Measurements from ENCODE around the gene SCUBE3.

Gene SCUBE3

GRCh38 chr6:35219683-35220326, 6.0 kb downstream of the SCUBE3 start:
- TF ChIP-seq GABPA (IDR thresholded peaks at IDR 0.05; ENCODE audit: low read depth) (no peak), POLR2AphosphoS5 (IDR thresholded peaks at IDR 0.05; ENCODE audit: low read depth) (no peak), SPI1 (IDR thresholded peaks at IDR 0.05; ENCODE audit: borderline replicate concordance, low read depth) (no peak), CTCF (IDR thresholded peaks at IDR 0.05; ENCODE audit: insufficient read depth, low read length) (no peak)
- TF ChIP-seq, protein P1, sequence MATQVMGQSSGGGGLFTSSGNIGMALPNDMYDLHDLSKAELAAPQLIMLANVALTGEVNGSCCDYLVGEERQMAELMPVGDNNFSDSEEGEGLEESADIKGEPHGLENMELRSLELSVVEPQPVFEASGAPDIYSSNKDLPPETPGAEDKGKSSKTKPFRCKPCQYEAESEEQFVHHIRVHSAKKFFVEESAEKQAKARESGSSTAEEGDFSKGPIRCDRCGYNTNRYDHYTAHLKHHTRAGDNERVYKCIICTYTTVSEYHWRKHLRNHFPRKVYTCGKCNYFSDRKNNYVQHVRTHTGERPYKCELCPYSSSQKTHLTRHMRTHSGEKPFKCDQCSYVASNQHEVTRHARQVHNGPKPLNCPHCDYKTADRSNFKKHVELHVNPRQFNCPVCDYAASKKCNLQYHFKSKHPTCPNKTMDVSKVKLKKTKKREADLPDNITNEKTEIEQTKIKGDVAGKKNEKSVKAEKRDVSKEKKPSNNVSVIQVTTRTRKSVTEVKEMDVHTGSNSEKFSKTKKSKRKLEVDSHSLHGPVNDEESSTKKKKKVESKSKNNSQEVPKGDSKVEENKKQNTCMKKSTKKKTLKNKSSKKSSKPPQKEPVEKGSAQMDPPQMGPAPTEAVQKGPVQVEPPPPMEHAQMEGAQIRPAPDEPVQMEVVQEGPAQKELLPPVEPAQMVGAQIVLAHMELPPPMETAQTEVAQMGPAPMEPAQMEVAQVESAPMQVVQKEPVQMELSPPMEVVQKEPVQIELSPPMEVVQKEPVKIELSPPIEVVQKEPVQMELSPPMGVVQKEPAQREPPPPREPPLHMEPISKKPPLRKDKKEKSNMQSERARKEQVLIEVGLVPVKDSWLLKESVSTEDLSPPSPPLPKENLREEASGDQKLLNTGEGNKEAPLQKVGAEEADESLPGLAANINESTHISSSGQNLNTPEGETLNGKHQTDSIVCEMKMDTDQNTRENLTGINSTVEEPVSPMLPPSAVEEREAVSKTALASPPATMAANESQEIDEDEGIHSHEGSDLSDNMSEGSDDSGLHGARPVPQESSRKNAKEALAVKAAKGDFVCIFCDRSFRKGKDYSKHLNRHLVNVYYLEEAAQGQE (IDR thresholded peaks at IDR 0.05; ENCODE audit: insufficient replicate concordance, low read depth) = no peak
- no peak overlapping the region for H3K27ac ChIP-seq (replicated peaks)
- no peak for DNase-seq (ENCODE audit: low read depth in 1 of 2, low spot score in 1 of 2)
- H3K27me3 ChIP-seq (ENCODE audit: insufficient read depth, poor library complexity, severe bottlenecking) = peaks cover 41% of the 10 kb centered on the region
- H3K4me3 ChIP-seq (replicated peaks; ENCODE audit: insufficient read depth, low read length) = no peak overlapping the region

- no peak overlapping the region for H3K27ac ChIP-seq (replicated peaks)
- H3K27me3 ChIP-seq (ENCODE audit: insufficient read depth, poor library complexity, severe bottlenecking) = peaks cover 33% of the 10 kb centered on the region
- DNase-seq (ENCODE audit: low read depth in 1 of 2, low spot score in 1 of 2) = no peak
- no peak overlapping the region for H3K4me3 ChIP-seq (replicated peaks; ENCODE audit: insufficient read depth, low read length)
- no peak for TF ChIP-seq SPI1 (IDR thresholded peaks at IDR 0.05; ENCODE audit: borderline replicate concordance, low read depth)
- no peak for TF ChIP-seq CTCF (IDR thresholded peaks at IDR 0.05; ENCODE audit: insufficient read depth, low read length)
- TF ChIP-seq, protein P1 (IDR thresholded peaks at IDR 0.05; ENCODE audit: insufficient replicate concordance, low read depth) = no peak
- no peak for TF ChIP-seq POLR2AphosphoS5 (IDR thresholded peaks at IDR 0.05; ENCODE audit: low read depth)
- TF ChIP-seq GABPA (IDR thresholded peaks at IDR 0.05; ENCODE audit: low read depth) = no peak
Measured at GRCh38 chr6:35220711-35221110, 7.0 kb downstream of the SCUBE3 start.

DNA sequence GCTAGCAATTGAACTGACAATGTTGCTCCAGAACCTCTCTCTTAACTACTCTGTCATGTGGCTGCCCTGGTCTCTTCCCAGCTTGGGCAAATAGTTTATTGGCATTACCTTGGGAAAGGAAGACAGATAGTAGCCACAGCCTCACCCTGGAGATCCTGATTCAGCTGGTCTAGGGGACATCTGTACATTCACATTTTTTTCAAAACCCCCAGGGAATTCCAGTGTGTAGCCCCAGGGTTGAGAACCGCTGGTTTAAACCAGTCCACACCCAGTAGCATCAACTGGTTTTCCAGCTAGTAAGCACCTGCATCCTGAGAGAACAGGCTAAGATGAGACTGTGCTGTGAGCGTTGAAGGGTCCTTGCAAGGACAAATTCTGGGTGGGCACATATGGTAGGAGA, 9.6 kb downstream of the SCUBE3 start:
- Histone ChIP-seq H3K27ac (replicated peaks) (no peak overlapping the region), H3K27me3 (ENCODE audit: insufficient read depth, poor library complexity, severe bottlenecking) (peaks cover 17% of the 10 kb centered on the region), H3K4me3 (replicated peaks; ENCODE audit: insufficient read depth, low read length) (no peak overlapping the region)
- DNase-seq (ENCODE audit: low read depth in 1 of 2, low spot score in 1 of 2) = no peak
- TF ChIP-seq, protein P1 (IDR thresholded peaks at IDR 0.05; ENCODE audit: insufficient replicate concordance, low read depth) = no peak
- TF ChIP-seq CTCF (IDR thresholded peaks at IDR 0.05; ENCODE audit: insufficient read depth, low read length) (no peak), SPI1 (IDR thresholded peaks at IDR 0.05; ENCODE audit: borderline replicate concordance, low read depth) (no peak), POLR2AphosphoS5 (IDR thresholded peaks at IDR 0.05; ENCODE audit: low read depth) (no peak), GABPA (IDR thresholded peaks at IDR 0.05; ENCODE audit: low read depth) (no peak)

Measured in HL-60 (cell line).